Suppressor macrophage treated with lipopolysaccharide for 1 hour (primary cell): Measurements from ENCODE around the gene TMEM95.

ENCODE experiments used
- DNase-seq, 3 donors: peaks; one replicate each; pipeline ENCODE4 v3.0.0-alpha.2; 2020 to 2022

TMEM95 gene

DNA sequence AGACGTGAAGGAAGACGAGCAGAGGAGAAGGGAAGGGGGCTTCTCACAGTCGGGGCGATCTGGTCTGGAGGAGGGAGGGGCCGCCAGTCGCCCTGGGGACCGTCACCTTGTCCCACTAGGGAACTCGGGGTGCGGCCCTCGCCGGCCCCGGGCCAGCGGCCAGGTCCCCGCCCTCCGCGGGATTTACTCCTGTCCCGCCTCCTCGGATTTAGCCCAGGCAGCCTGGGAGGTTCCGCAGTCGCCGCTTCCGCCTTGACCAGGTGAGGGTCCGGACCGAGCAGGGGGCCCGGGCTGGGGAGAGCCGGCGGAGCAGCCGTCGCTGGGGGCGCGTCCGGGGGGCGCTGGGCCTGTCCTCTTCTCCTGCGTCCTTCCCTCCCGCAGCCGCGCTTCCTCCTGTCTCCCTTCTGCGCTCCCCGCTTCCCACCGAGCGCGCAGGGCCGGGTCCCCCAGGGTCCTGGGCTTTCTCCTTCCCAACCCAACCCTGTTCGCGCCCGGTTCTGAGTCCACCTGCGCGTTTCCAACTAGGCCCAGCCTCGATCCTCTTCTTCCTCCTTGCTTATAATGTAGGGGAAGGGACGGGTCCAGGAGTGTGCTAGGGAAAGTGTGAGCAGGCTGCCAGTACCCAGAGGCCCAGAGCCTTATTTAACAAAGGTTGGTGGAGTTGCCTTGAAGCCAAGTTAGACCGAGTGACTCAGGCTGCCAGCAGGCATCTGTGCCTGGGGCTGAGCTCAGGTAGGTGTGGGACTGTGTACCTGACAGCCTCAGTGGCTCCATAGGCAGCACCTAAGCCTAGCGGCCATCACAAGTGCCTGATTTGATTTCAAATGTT, 26.1 kb downstream of the TMEM95 start, which contains the start of gene TNK1:
Gene TNK1, plus strand, starts transcription at position 235 of the 829 bp plus-strand sequence. CDS start 1,838 bp downstream, outside the sequence.
- DNase-seq: peak in 1 of 3 donors; percentile 34

GRCh38 chr17:7382901-7383300, 27.9 kb downstream of the TMEM95 start:
- no peak for DNase-seq

DNA sequence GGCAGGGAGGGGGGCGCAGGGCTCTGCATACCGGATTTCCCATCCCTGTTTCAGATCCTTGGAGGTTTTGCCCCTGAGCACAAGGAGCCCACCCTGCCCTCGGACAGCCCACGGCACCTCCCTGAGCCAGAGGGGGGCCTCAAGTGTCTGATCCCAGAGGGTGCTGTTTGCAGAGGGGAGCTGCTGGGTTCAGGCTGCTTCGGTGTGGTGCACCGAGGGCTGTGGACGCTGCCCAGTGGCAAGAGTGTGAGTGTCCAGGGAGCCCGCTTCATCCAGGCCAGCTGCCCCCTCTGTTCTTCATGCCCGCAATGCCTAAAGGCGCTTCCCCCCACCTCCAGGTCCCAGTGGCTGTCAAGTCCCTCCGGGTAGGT, 28.4 kb downstream of the TMEM95 start:
- no peak for DNase-seq

DNA sequence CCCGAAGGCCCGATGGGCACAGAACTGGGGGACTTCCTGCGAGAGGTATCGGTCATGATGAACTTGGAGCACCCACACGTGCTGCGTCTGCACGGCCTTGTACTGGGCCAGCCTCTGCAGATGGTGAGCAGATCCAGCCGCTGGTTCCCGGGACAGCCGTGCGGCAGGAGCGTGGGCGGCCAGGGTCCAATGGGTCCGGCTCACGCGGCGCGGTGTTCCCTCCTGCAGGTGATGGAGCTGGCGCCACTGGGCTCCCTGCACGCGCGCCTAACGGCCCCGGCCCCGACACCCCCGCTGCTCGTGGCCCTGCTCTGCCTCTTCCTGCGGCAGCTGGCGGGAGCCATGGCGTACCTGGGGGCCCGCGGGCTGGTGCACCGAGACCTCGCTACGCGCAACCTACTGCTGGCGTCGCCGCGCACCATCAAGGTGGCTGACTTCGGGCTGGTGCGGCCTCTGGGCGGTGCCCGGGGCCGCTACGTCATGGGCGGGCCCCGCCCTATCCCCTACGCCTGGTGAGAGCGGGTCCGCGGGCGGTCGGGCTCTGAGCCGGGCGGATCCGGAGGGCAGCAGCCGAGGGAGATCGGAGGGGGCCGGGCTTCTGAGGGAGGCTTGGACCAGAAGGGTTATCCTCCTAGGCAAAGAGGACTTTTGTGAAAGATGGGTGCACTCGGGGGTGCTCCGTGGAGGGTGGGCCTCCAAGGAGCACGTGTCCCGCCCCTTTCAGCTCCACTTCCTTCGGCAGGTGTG, 29.0 kb downstream of the TMEM95 start:
- peak; percentile 41 to 72 (median 51) for DNase-seq

DNA sequence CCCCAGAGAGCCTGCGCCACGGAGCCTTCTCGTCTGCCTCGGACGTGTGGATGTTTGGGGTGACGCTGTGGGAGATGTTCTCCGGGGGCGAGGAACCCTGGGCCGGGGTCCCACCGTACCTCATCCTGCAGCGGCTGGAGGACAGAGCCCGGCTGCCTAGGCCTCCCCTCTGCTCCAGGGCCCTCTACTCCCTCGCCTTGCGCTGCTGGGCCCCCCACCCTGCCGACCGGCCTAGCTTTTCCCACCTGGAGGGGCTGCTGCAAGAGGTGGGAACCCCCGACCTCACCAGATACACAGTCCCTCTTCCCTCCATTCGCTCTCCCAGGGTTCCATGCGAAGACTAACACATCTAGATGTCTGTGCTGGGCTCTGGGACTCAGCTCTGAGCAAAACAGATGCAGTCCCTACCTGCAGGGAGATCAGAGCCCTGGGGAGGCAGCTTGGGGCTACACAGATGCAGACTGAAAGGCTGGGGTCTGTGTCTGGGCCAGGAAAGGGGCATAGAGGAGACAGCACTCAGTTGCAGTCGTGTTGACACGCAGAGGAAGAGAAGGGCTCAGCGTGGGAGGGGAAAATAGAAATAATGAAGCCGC, 29.6 kb downstream of the TMEM95 start:
- no peak for DNase-seq

GRCh38 chr17:7388856-7389255, 33.9 kb downstream of the TMEM95 start:
- no peak for DNase-seq

DNA sequence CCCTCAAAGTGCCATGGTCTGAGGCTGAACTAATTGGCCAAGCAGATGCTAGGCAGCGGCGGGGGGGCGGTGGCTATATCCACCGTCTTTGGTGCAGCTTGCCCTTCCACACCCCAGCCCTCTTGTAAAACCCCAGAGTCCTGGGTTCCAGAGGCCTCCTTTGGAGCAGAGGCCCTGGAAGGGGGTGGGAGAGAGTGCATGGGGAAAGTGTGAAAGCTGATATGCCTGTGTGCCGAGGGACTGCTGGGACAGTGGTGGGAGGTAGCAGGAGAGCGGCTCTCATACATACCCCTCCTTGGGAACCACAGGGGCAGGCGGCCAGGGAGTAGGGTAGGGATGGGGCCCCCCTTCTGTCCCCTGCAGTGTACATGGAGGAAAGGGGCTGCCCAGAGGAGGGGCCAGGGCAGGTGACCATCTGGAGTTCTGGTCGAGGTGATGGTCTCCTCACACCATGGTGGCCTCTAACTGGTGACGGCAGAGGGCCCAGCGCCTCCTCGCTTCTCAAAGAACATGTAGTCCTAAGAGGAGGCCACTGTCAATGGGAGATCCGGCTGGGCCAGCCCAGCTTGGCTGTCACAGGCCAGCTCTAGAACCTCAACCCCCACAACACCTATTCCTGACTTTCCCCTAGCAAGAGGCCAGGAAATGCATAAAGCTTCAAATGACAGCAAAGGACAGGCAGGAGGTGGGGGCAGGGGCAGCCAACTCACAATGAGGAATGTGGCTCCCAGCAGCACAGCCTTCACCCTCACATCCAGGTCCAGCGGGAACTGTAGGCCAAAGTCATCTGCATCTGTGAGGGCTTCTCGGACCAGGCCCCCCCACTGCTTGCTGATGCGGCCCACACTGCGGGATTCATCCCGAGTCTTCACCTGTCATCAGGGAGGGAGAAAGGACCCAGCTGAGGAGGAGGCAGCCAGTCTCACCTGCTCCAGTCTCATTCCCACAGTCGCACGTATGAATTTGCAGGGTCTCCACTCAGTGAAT, 35.3 kb downstream of the TMEM95 start:
- no peak for DNase-seq

GRCh38 chr17:7391307-7391706, 36.4 kb downstream of the TMEM95 start:
- no peak for DNase-seq

DNA sequence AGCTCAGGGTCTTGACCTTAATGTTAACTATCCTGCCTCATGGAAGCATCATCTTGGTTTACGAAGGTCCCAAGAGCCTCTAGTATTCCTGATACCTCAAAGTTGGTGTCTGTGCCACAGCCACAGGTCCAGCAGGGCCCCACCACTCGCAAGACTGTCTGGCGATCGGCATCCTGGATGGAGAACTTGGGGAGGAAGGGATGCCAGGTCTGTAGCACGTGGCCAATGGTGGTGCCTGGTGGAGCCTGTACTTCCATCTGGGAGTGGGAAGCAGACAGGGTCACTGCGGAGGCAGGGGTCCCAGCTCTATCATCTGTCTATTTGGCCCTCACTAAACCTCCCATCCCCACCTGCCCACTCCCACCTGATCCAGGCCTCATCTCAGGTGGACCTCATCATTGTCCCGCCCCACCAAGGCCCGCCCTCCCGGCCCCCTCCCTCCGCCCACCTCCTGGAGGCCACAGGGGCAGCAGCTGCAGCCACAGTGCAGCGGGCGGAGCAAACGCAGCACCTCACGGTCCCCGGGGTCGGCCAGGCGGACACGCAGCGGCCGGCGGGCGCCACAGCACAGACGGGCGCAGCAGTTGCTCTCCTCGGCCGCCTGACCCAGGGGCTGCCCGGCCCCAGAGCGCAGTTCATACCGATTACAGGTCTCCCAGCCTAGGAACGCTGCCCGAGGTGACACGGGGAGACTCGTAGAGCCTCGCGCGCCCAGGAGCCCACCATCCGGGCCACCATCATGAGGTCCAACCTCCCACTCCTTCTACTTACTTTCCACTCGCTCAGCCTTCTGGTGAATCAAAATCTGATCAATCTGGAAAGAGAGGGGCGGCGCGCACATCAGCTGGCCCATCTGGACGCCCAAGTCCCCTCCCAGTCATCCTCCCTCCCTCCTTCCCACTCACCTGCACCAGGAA, 38.0 kb downstream of the TMEM95 start:
- DNase-seq: no peak

DNA sequence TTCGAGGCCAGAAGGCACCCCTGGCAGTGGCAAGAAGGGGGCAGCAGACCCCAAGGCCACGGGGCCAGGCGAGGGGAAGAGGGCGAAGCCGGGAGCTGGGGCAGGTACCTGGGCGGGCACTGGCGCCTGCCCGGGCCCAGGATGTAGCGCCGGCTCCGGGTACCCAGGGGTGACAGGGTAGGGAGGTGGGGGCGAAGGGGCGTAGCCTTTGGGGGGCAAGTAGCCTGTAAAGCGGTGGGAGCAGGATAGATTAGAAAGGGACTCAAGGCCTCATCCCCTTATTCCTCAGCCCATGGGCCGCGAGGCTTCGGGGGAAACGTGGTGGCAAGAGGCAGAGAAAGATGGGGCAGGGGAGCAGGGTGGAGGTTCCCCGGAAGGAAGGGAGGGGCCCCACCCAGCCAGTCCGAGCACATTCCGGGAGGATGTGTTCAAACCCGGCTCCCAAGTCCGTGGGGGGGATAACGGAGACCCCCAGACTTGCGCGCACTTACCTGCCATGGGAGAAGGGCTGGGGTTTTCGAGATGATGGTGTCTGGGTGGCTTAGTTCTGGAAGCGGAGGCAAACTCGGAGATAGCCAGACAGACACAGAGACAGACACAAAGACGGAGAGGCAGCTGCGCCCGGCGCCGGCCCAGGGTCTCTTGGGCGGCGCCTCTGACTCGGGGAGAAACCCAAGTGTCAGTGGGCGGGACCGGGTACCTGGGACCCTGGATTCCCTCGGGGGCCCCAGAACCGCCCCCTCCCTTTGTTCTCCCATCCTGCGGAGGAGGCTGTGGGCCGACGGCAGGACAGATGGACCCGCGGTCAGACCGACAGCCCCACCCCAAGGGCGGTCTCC, 38.9 kb downstream of the TMEM95 start:
- peak in 2 of 3 donors; percentile 22 to 33 for DNase-seq

GRCh38 chr17:7394452-7395191, 39.7 kb downstream of the TMEM95 start, which contains the start of gene PLSCR3:
Gene PLSCR3 (minus strand): TSS chr17:7394525. CDS start chr17:7394110, 415 bp downstream.
- peak; percentile 83 to 94 (median 88) for DNase-seq

GRCh38 chr17:7396147-7396546, 41.2 kb downstream of the TMEM95 start:
- no peak for DNase-seq

DNA sequence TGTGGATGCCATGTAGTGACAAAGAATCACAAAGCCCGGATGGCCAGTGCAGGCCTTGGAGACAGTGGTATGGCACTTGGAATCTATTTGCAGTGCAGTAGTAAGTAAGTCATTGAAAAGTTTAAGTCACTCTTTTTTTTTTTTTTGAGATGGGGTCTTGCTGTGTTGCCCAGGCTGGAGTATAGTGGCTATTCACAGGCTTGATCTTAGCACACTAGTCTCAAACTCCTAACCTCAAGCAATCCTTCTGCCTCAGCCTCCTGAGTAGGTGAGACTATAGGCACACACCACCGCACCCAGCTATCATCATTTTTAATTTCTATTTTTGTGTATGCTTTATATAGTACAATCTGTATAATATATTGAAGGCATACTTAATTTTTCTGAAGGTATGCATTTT, 43.7 kb downstream of the TMEM95 start:
- DNase-seq: no peak

- no peak for DNase-seq
Measured at GRCh38 chr17:7403043-7403726, 48.2 kb downstream of the TMEM95 start.

- DNase-seq: no peak
Measured at GRCh38 chr17:7403727-7403976, 48.7 kb downstream of the TMEM95 start.

DNA sequence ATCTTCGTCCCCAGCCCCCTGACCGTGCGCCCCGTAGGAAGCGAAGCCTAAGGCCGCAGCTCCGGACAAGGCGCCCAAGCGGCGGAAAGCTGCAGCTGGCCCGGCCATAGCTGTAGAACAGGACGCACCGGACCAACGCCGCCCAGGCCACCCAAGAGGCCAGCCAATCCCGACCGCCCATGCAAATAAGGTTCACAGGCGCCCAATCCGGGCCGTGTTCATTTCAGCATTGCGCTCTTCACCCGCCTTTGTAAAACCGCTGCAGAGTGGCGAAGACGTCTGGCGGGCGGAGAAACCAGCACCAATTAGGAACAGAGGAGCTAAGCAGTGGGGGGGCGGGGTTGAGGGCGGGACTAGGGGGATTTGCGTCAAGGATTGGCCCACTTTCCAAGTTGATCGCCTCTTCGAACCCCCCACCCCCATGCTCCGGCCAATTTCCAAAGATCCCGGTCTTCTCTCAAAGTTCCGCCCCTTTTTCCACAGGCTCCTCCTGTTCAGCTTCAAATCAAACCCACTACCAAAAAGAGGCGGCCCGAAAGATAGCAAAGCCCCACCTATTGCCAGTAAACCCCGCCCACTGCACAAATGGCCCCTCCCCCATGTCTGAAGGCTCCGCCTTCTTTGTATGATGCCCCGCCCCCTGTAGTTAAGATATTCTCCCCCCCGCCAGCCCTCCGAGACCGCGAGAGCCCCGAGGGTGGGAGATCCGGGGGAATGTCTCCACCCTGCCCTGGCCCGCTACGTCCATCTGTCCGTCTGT, 49.2 kb downstream of the TMEM95 start, which contains the start of gene TMEM256:
Gene TMEM256, minus strand, starts transcription at position 121 of the 760 bp plus-strand sequence. Its CDS starts 13 bp downstream, at position 108.
- DNase-seq: peak; percentile 99 to 100 (median 99)

DNA sequence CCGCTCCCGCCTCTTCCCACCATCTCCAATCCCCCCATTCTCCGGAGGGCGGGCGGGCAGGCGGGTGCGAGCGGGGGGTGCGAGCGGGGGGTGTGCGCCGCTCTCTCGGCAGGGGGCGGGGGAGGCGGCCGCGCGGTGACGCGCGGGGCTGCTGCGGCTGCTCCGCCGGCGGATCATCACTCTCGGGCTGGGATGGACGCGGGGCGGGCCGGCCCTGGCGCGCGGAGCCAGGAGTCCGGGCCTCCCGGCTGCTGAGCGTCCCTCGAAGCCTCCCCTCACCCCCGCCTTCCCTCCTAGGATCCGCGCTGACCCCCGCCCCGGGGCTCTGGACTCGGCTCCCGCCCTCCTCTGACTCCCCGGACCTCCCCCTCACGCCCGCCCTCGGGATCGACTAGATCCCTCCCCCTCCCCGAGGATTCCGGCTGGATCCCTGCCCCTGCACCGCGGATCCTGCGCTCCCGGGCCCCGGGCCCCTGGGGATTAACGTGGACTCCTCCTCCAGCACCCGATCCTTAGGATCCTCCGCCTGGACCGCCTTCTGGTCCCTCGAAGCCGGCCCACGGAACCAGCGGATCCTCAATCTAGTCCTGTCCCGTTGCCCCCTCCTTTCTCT, 49.9 kb downstream of the TMEM95 start:
- peak; percentile 26 to 66 (median 55) for DNase-seq
